Skin epidermis (tissue), 12 donors: ENCODE measurements around the gene ARAP2.

Experiments
- H3K27ac ChIP-seq, 21 experiments: fragments of 200-600 bp; sonication (generic) in 11 of 21; one replicate each; pipeline ENCODE4 v1.5.0; 2020; ENCODE audit warnings: mild to moderate bottlenecking in 3 of 21, inconsistent platforms in 2 of 21, moderate library complexity in 2 of 21
- H3K4me3 ChIP-seq, 7 experiments: fragments of 200-600 bp; sonication (generic) in 2 of 7; one replicate each; pipeline ENCODE4 v1.5.0; 2020; ENCODE audit warnings: inconsistent platforms in 2 of 7, mild to moderate bottlenecking in 2 of 7, moderate library complexity in 1 of 7

The ARAP2 gene

GRCh38 chr4:36142504-36142903, 101.8 kb downstream of the ARAP2 start:
- no peak overlapping the region for H3K27ac ChIP-seq

GRCh38 chr4:36141186-36141585, 103.1 kb downstream of the ARAP2 start:
- H3K4me3 ChIP-seq: no peak overlapping the region
- H3K27ac ChIP-seq: no peak overlapping the region

More at GRCh38 chr4:36142504-36142903, 101.8 kb downstream of the ARAP2 start:
- H3K4me3 ChIP-seq: no peak overlapping the region

DNA sequence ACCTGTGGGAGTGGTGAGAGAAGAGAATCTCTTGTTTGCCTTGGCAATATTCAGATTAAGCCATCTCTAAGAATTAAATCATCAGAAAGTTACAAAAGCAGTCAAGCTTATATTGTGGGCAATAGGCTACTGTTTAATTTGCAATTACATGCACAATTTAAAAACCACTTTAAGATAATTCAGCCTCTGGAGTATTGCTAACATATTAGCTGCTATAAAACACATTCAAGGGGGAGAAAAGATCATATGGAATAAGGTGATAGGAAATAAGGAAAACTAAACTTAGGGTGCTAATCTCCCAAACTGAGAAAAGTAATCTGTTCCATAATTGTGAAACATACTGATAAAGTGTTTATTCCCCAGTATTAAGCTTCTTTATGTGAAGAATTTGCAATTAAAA, 103.9 kb downstream of the ARAP2 start:
- no peak overlapping the region for H3K4me3 ChIP-seq
- no peak overlapping the region for H3K27ac ChIP-seq

DNA sequence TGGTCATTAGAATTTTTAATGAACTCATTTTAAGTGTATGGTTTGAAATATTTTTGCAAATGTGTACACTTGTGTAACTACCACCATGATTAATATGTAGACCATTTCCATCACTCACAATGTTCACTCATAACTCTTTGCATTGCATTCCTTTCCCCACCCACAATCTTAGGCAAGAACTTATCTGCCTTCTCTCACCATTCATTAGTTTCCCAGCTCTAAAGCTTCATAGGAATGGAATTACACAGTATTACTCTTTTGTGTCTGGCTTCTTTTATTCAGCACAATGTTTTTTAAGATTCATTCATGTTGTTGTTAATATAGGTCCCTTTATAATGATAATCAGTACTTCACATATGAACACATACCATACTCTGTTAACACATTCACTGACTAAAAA, 106.1 kb downstream of the ARAP2 start:
- Histone ChIP-seq H3K4me3 (no peak overlapping the region), H3K27ac (no peak overlapping the region)

GRCh38 chr4:36137336-36137735, 107.0 kb downstream of the ARAP2 start:
- no peak overlapping the region for H3K4me3 ChIP-seq

DNA sequence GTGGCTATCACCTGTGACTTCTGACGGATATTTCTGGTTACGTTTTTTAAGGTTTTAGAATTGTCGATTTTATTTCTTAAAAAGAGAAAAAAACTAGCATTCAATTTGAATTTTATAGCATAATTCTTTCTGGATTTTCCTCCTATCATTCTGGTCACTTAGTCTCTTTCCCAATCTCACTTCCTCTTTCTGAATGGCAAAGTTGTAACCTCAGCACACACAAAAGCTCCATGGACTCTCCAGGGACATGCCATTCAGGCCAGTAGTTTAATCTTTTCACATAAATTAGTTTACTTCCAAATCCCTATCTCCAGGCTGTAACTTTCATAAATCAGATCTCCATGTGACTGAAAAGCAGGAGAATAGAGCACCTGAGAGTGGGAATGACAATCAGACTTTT, 110.7 kb downstream of the ARAP2 start:
- H3K27ac ChIP-seq: no peak overlapping the region
- H3K4me3 ChIP-seq: no peak overlapping the region

More at GRCh38 chr4:36137336-36137735, 107.0 kb downstream of the ARAP2 start:
- H3K27ac ChIP-seq: no peak overlapping the region

DNA sequence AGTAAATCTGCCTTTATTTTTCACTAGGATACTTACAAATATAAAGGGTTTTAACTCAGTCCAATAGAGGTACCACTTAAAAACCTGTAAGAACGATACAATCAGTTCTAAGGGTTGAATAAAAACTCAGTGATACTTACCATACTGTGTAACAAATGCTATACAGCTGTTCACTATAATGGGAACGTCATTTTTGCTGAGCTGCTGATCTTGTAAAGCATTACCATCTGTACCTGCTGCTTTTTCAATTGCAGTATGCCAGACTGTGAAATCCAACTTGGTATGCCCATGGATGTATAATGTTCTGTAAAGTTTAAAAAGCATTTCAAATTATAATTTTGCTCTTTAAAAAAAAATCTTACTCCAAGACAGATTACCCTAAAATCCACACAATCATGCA, 111.2 kb downstream of the ARAP2 start:
- Histone ChIP-seq H3K27ac (no peak overlapping the region), H3K4me3 (no peak overlapping the region)

- H3K27ac ChIP-seq: no peak overlapping the region
- H3K4me3 ChIP-seq: no peak overlapping the region
These were observed 113.7 kb downstream of the ARAP2 start for GRCh38 chr4:36130641-36131040.

GRCh38 chr4:36128689-36129088, 115.6 kb downstream of the ARAP2 start:
- Histone ChIP-seq H3K4me3 (no peak overlapping the region), H3K27ac (no peak overlapping the region)

GRCh38 chr4:36123906-36124305, 120.4 kb downstream of the ARAP2 start:
- H3K27ac ChIP-seq: no peak overlapping the region
- no peak overlapping the region for H3K4me3 ChIP-seq

GRCh38 chr4:36115312-36115711, 129.0 kb downstream of the ARAP2 start:
- Histone ChIP-seq H3K4me3 (no peak overlapping the region), H3K27ac (no peak overlapping the region)

DNA sequence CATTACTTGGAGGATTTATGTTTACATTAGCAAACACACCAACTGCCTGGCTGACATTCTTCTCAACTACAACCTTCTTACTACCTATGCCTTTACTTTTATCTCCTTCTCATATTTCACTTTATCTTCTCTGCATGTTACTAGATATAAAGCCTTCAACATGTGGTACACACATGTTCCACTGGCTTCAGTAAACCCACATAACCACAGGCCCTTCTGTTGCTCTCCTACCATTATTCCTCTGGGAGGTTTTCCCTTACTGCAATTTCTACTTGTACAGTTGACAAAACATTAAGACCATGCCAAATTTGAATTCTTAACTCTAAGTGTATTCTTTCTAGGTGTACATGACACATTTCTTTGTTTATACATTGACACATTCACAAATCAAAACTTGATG, 133.1 kb downstream of the ARAP2 start:
- H3K27ac ChIP-seq: no peak overlapping the region
- no peak overlapping the region for H3K4me3 ChIP-seq

DNA sequence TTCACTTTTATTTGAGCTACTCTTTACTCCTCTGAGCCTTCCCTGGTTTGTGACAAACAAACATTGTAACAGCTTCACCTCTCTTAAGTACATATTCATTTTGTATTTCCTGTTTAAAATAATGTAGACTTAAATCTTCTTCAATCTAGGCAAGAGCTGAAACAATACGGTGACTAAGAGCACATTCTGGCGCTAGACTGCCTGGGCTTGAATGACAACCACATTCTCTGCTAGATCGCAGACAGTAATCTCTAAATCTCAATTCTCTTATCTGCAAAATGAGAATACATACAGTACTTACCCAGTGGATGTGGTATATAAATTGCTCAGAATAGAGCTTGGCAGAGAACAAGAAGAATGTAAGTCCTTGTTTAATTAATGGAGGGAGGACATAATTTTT, 144.8 kb downstream of the ARAP2 start:
- H3K27ac ChIP-seq: no peak overlapping the region

DNA sequence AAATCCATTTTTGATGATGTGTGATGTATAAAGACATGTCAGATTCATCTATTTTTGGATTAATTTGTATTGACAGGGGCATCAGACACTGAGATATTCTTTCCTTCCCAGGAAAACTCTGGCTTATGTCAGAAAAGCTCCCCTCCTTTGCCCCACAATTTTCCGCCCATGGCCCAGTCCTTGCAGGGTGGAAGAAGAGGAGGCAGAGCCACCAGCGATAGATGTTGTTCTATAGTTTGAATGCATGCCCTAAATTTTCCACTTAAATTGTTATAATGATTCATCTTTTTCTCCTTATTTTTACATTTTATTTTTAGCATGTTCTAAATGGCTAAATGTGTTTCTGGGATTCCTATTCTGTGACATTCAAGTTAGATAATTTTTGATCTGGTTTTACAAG, 149.3 kb downstream of the ARAP2 start:
- no peak overlapping the region for H3K27ac ChIP-seq
- no peak overlapping the region for H3K4me3 ChIP-seq

More for the DNA sequence above, 144.8 kb downstream of the ARAP2 start:
- H3K4me3 ChIP-seq: no peak overlapping the region

DNA sequence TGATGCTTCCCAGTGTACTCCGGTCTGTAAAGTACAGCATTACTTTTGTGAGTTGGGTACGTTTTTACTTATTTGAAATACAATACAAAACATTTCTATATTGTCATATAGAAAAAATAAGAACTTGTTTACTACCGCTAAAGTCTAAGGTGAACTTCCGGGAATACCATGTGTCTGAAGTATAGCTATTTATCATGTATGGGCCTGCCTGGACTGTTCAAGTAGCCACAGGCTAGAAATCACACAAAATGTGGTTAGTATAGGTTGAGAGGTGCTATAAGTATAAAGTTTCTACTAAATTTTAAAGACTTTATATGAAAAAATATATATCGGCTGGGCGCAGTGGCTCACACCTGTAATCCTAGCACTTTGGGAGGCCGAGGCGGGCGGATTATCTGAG, 152.3 kb downstream of the ARAP2 start:
- H3K4me3 ChIP-seq: no peak overlapping the region
- H3K27ac ChIP-seq: no peak overlapping the region

- H3K4me3 ChIP-seq: no peak overlapping the region
- no peak overlapping the region for H3K27ac ChIP-seq
These were observed 155.8 kb downstream of the ARAP2 start for GRCh38 chr4:36088542-36088941.

- Histone ChIP-seq H3K4me3 (no peak overlapping the region), H3K27ac (no peak overlapping the region)
These were observed 158.0 kb downstream of the ARAP2 start for GRCh38 chr4:36086261-36086786.

- no peak overlapping the region for H3K4me3 ChIP-seq
- H3K27ac ChIP-seq: no peak overlapping the region
These were observed 161.5 kb downstream of the ARAP2 start for GRCh38 chr4:36082817-36083216.

- Histone ChIP-seq H3K4me3 (no peak overlapping the region), H3K27ac (no peak overlapping the region)
These were observed 163.1 kb downstream of the ARAP2 start for GRCh38 chr4:36081185-36081584.

GRCh38 chr4:36079666-36080065, 164.6 kb downstream of the ARAP2 start:
- Histone ChIP-seq H3K4me3 (no peak overlapping the region), H3K27ac (no peak overlapping the region)

DNA sequence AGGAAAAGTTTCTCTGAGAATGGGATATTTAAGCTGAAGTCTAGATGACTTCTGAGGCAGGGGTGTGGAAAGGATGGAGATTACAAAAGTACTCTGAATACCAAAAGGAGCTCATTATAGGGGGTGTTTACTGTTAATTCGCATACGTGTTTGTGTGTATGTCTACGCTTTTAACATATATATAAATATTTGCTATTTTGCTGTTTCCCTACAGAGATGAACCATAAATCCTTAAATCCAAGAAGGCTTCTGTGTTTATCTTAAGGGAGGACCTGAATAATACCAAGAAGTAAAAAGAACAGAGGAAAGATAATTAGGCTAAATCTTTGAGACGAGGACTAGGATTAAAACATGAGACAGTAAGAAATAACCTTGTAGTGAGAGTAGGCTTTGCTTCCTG, 166.0 kb downstream of the ARAP2 start:
- Histone ChIP-seq H3K4me3 (no peak overlapping the region), H3K27ac (no peak overlapping the region)

DNA sequence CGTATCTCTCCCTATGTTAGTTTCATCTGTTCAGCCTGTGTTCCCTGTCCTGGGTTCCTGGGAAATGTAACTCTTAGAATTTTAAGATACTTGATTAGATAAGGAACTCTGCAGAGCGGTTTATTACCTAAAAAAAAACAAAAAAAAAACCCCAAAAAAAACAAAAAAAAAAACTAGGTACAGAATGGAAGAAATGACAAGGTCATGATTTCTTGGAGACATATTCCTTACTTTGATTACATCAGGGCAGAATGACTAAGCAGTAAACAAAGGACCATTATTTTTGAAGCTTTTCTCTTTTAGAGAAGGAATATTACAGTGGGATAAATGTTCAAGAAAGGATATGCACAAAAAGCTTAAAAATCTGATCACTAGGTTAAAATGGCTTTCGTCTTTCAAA, 171.8 kb downstream of the ARAP2 start:
- Histone ChIP-seq H3K27ac (no peak overlapping the region), H3K4me3 (no peak overlapping the region)

- Histone ChIP-seq H3K4me3 (no peak overlapping the region), H3K27ac (no peak overlapping the region)
These were observed 177.2 kb downstream of the ARAP2 start for GRCh38 chr4:36067116-36067515.
